ENCODE results near the gene PLCB1. TPM values are rescaled to one million over a fixed set of nuclear protein-coding genes. Genes with fewer than 3 reads are reported as not detected.

PLCB1 gene
- total and polyA plus RNA-seq, 2 donors (not counting 3 experiments of a cell fraction or from before 2014, with no cell fraction given), result 10.2 to 53.4 TPM

DNA sequence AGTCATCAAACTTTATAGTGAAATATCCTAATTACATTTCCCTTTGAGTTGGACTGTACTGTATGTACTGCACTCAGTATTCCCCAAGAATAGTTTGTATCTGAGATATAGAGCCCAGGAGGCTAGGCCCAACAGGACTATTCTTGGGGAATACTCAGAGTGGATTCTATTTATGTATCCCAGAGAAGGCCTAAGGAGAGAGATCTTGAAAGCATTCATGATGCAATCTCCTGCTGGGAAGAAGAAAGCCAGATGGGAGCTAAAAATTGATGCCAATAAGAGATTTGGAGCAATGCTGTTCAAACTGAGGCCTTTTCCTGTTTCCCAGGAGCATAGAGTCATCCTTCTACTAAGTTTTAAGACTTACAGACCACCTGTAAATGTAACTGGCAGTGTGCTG is 484.7 kb downstream of the PLCB1 start:
- POLR2A ChIA-PET, result no interaction called here
- H3K27me3 ChIP-seq (ENCODE audit: control insufficient read depth in 2 of 2, insufficient read depth in 2 of 2, low read length in 2 of 2), result no peaks in the 10 kb centered on the region
- TF ChIP-seq JUN (IDR thresholded peaks at IDR 0.05; ENCODE audit: borderline replicate concordance, insufficient read depth, insufficient read length, low read depth) (no peak), POLR2A (IDR thresholded peaks at IDR 0.05; ENCODE audit: low read depth, low read length) (no peak), EZH2 (IDR thresholded peaks at IDR 0.05; ENCODE audit: borderline replicate concordance, low read depth, low read length, severe bottlenecking) (no peak), FOS (IDR thresholded peaks at IDR 0.05; ENCODE audit: borderline replicate concordance, insufficient read depth, low read length) (no peak), GATA2 (IDR thresholded peaks at IDR 0.05; ENCODE audit: insufficient read depth, insufficient read length, low read depth, low read length) (no peak), POLR2AphosphoS5 (IDR thresholded peaks at IDR 0.05; ENCODE audit: insufficient read depth, low read depth, low read length) (no peak), MYC (IDR thresholded peaks at IDR 0.05; ENCODE audit: low read depth, low read length) (no peak)
- TF ChIP-seq, protein P1, sequence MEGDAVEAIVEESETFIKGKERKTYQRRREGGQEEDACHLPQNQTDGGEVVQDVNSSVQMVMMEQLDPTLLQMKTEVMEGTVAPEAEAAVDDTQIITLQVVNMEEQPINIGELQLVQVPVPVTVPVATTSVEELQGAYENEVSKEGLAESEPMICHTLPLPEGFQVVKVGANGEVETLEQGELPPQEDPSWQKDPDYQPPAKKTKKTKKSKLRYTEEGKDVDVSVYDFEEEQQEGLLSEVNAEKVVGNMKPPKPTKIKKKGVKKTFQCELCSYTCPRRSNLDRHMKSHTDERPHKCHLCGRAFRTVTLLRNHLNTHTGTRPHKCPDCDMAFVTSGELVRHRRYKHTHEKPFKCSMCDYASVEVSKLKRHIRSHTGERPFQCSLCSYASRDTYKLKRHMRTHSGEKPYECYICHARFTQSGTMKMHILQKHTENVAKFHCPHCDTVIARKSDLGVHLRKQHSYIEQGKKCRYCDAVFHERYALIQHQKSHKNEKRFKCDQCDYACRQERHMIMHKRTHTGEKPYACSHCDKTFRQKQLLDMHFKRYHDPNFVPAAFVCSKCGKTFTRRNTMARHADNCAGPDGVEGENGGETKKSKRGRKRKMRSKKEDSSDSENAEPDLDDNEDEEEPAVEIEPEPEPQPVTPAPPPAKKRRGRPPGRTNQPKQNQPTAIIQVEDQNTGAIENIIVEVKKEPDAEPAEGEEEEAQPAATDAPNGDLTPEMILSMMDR (IDR thresholded peaks at IDR 0.05; ENCODE audit: extremely low read depth in 1 of 2, insufficient read depth in 1 of 2, low read depth in 1 of 2, low read length in 2 of 2), result no peak
- TF ChIP-seq, protein P2, sequence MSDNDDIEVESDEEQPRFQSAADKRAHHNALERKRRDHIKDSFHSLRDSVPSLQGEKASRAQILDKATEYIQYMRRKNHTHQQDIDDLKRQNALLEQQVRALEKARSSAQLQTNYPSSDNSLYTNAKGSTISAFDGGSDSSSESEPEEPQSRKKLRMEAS (IDR thresholded peaks at IDR 0.05; ENCODE audit: insufficient read depth, insufficient read length), result no peak
- no peak overlapping the region for H3K9ac ChIP-seq (replicated peaks; ENCODE audit: extremely low read depth, insufficient read depth, low read length)
- no peaks in the 10 kb centered on the region for H3K9me3 ChIP-seq (replicated peaks; ENCODE audit: control insufficient read depth, insufficient read depth, low read length)
- H2AFZ ChIP-seq (ENCODE audit: low read depth, low read length), result no peak overlapping the region
- peaks cover 2% of the 10 kb centered on the region for H3K9me1 ChIP-seq (replicated peaks; ENCODE audit: control insufficient read depth, extremely low read depth, insufficient read depth, low read length)
- FAIRE-seq (no peak), DNase-seq (ENCODE audit: low read depth, low spot score) (no peak)
- H3K27ac ChIP-seq (ENCODE audit: insufficient read depth, low read depth, low read length), result no peak overlapping the region
- dilution Hi-C loops (cut with MboI; ENCODE audit: extremely low pct_ligation_motif_present, low sequenced_read_pairs), result no loop called here
- CTCF ChIA-PET, result interaction anchor here (1.2 kb wide), 1 partner anchor 9 kb away, joined by 4 read pairs; no protein-coding TSS in a partner anchor
- BruUV-seq (replicated peaks), result no TSS peak
- no peaks in the 10 kb centered on the region for H3K36me3 ChIP-seq (ENCODE audit: control insufficient read depth in 2 of 2, extremely low read depth in 1 of 2, insufficient read depth in 2 of 2, low read length in 2 of 2)
- H3K4me3 ChIP-seq (replicated peaks in 1 of 3; ENCODE audit: insufficient read depth in 1 of 3, low read depth in 1 of 3, low read length in 3 of 3), result no peak overlapping the region
- H3K4me1 ChIP-seq (ENCODE audit: control insufficient read depth, extremely low read depth, insufficient read depth, low read length), result no peaks in the 10 kb centered on the region
- H3K79me2 ChIP-seq (ENCODE audit: control insufficient read depth, insufficient read depth, low read length), result no peaks in the 10 kb centered on the region
- intact Hi-C loops (cut with micrococcal nuclease), result no loop called here
- no peak overlapping the region for H3K4me2 ChIP-seq (ENCODE audit: insufficient read depth, low read length)
- no peaks in the 10 kb centered on the region for H4K20me1 ChIP-seq (replicated peaks; ENCODE audit: control insufficient read depth, extremely low read depth, insufficient read depth, low read length)
